ENCODE measurements around the gene NCOA5. TPM values are rescaled to one million over a fixed set of nuclear protein-coding genes. Genes with fewer than 3 reads are reported as not detected.
A peak's percentile ranks its signal among the peaks of the same experiment; 100 is the strongest.

Gene NCOA5
- total RNA-seq, 1 donor from 2014 or later, result 48.6 TPM

DNA sequence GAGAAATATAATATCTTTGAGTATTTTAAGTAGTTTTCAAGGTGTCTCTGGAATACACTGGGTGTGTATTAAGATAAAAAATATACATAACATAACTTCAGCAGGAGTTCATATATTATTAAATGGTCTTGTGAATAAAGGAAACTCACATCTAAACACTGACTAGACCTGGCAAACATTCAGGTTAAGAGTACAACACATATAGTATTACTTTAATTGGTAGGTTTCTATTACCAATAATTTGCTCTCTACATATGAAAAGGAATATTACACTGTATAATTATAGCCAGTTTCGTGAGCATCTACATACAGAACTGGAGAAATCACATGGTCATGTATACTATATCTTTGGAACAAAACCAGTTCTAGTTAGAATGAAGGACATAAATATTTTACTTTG is 8.7 kb downstream of the NCOA5 start:
- Mint-ChIP-seq H3K4me3 (no peak overlapping the region), H3K27me3 (no peaks in the 10 kb centered on the region), H3K4me1 (ENCODE audit: unreplicated experiment) (peaks cover 30% of the 10 kb centered on the region), H3K27ac (no peak overlapping the region), H3K36me3 (no peaks in the 10 kb centered on the region), H3K9me3 (no peaks in the 10 kb centered on the region)
- TF ChIP-seq, protein P1, sequence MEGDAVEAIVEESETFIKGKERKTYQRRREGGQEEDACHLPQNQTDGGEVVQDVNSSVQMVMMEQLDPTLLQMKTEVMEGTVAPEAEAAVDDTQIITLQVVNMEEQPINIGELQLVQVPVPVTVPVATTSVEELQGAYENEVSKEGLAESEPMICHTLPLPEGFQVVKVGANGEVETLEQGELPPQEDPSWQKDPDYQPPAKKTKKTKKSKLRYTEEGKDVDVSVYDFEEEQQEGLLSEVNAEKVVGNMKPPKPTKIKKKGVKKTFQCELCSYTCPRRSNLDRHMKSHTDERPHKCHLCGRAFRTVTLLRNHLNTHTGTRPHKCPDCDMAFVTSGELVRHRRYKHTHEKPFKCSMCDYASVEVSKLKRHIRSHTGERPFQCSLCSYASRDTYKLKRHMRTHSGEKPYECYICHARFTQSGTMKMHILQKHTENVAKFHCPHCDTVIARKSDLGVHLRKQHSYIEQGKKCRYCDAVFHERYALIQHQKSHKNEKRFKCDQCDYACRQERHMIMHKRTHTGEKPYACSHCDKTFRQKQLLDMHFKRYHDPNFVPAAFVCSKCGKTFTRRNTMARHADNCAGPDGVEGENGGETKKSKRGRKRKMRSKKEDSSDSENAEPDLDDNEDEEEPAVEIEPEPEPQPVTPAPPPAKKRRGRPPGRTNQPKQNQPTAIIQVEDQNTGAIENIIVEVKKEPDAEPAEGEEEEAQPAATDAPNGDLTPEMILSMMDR (conservative IDR thresholded peaks at IDR 0.05), result no peak
- no peak for DNase-seq (ENCODE audit: extremely low spot score, unreplicated experiment)

DNA sequence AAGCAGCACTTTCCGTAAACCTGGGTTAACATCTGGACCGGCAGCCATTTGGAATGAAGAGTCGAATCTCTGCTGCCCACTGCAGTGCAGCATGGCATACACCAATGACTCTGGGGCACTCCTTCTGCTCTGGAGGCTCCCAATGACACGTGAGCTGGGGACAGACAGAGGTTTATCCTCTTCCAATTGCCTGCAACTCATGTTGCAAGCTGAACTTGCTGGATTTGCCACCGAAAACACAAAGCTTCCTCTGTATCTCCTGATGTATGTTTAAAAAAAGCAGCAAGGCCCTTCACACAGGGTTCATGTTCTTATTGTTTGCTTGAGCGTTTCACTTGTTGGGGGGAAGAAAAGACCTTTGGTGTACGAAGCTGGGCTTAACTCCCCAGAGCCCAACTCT is 10.8 kb downstream of the NCOA5 start:
- Mint-ChIP-seq H3K27ac (no peak overlapping the region), H3K4me3 (no peak overlapping the region), H3K27me3 (no peaks in the 10 kb centered on the region), H3K36me3 (peaks cover 5% of the 10 kb centered on the region), H3K9me3 (no peaks in the 10 kb centered on the region), H3K4me1 (ENCODE audit: unreplicated experiment) (peaks cover 25% of the 10 kb centered on the region)
- TF ChIP-seq, protein P1 (conservative IDR thresholded peaks at IDR 0.05), result no peak
- DNase-seq (ENCODE audit: extremely low spot score, unreplicated experiment), result no peak

DNA sequence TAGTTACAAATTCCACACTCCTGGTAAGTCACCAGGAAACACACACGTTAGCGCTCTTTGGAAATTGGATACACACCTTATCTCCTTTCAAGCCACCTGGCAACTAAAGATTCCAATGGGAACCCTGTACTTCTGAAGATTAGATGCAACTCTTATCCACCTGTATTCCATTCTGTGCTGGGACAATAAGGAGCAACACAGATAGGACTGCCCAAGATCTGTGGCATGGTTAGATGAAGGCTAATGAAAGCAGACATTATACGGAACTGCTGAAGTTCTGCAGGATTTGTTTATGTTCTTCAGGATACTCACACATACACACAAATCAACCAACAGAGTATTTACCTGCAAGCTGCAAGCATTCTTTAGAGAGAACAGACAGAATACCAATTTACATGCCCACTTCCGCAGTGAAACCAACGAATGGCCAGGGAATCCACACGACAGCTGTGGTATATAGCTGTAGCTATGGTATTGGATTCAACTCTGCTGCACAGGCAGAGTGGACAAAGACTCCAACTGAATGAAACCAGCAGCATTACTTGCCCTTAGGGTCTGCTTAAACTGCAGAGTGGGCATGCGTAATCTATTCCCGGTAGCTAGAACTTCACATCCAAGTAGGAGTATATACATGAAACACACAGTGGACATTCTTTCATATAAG is 12.0 kb downstream of the NCOA5 start:
- Mint-ChIP-seq H3K4me3 (no peak overlapping the region), H3K27ac (no peak overlapping the region), H3K27me3 (no peaks in the 10 kb centered on the region), H3K36me3 (peaks cover 5% of the 10 kb centered on the region), H3K9me3 (no peaks in the 10 kb centered on the region), H3K4me1 (ENCODE audit: unreplicated experiment) (peaks cover 20% of the 10 kb centered on the region)
- no peak for DNase-seq (ENCODE audit: extremely low spot score, unreplicated experiment)
- TF ChIP-seq, protein P1 (conservative IDR thresholded peaks at IDR 0.05), result no peak

DNA sequence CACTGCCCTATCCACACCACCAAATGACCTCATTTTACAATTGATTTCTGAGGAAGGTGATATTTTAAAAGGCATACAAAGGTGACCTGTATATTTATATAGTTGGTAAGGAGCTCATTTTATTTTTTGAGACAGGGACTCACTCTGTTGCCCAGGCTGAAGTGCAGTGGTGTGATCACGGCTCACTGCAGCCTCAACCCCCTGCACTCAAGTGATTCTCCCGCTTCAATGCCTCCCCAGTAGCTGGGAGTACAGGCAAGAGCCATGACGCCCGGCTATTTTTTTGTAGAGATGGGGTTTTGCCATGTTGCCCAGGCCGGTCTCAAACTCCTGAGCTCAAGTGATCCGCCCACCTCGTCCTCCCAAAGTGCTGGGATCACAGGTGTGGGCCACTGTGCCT is 13.0 kb downstream of the NCOA5 start:
- H3K36me3 Mint-ChIP-seq, result peaks cover 5% of the 10 kb centered on the region
- H3K27me3 Mint-ChIP-seq, result no peaks in the 10 kb centered on the region
- DNase-seq (ENCODE audit: extremely low spot score, unreplicated experiment), result no peak
- TF ChIP-seq, protein P1 (conservative IDR thresholded peaks at IDR 0.05), result no peak
- H3K4me1 Mint-ChIP-seq (ENCODE audit: unreplicated experiment), result peaks cover 20% of the 10 kb centered on the region
- no peak overlapping the region for H3K27ac Mint-ChIP-seq
- no peak overlapping the region for H3K4me3 Mint-ChIP-seq
- H3K9me3 Mint-ChIP-seq, result no peaks in the 10 kb centered on the region

DNA sequence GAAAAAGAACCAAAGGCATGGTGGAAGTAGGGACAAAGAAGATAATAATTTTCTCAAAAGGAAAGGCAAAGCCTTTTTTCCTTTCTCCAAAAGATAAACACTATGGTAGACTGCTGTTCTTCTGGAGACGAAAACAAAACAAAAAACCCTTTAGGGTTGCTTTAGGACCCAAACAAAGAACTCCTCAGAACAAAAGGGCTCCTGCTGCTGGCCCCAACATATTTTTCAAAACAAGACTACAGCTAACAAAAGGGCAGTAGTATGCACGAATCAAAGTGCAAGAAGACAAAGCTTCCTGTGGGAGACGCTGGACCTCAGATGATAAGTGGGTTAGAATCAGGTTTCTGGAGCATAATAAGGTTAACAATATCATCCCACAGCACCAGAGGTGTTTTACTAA is 15.8 kb downstream of the NCOA5 start:
- H3K4me1 Mint-ChIP-seq (ENCODE audit: unreplicated experiment), result peaks cover 15% of the 10 kb centered on the region
- no peak overlapping the region for H3K4me3 Mint-ChIP-seq
- no peaks in the 10 kb centered on the region for H3K27me3 Mint-ChIP-seq
- no peaks in the 10 kb centered on the region for H3K9me3 Mint-ChIP-seq
- peak overlapping the region; percentile 23 for H3K27ac Mint-ChIP-seq
- no peak for DNase-seq (ENCODE audit: extremely low spot score, unreplicated experiment)
- TF ChIP-seq, protein P1 (conservative IDR thresholded peaks at IDR 0.05), result no peak
- peaks cover 9% of the 10 kb centered on the region for H3K36me3 Mint-ChIP-seq
